H9 (cell line): Measurements from ENCODE around the gene EEF2KMT. TPM values are rescaled to one million over a fixed set of nuclear protein-coding genes. Genes with fewer than 3 reads are reported as not detected.

Experiments used
- DNase-seq: peaks from one replicate; pipeline ENCODE4 v3.0.0-alpha.2; 2017
- H2AFZ ChIP-seq: one replicate; pipeline ENCODE4 v1.6.1; 2013; ENCODE audit warnings: mild to moderate bottlenecking, low read length, control low read depth, moderate library complexity
- H2AK5ac ChIP-seq: 2 replicates; pipeline ENCODE4 v1.6.1; 2013; ENCODE audit warnings: low read length, control low read depth, mixed read lengths; ENCODE audit not compliant: insufficient read length
- H2BK120ac ChIP-seq: one replicate; pipeline ENCODE4 v1.6.1; 2013; ENCODE audit warnings: low read depth, mild to moderate bottlenecking, low read length, control low read depth, inconsistent platforms; ENCODE audit not compliant: poor library complexity, severe bottlenecking
- H2BK12ac ChIP-seq: 2 replicates; pipeline ENCODE4 v1.6.1; 2013; ENCODE audit warnings: low read length, control low read depth, mixed read lengths, low read depth; ENCODE audit not compliant: insufficient read length
- H2BK15ac ChIP-seq: 2 replicates; pipeline ENCODE4 v1.6.1; 2013; ENCODE audit warnings: low read depth, low read length, control low read depth
- H2BK20ac ChIP-seq: one replicate; pipeline ENCODE4 v1.6.1; 2013; ENCODE audit warnings: low read depth, mild to moderate bottlenecking, low read length, control low read depth, inconsistent platforms; ENCODE audit not compliant: poor library complexity, severe bottlenecking
- H2BK5ac ChIP-seq: 2 replicates; pipeline ENCODE4 v1.6.1; 2013; ENCODE audit warnings: low read length, control low read depth, mixed read lengths; ENCODE audit not compliant: insufficient read length
- H3K14ac ChIP-seq: 2 replicates; pipeline ENCODE4 v1.6.1; 2013; ENCODE audit warnings: low read length, control low read depth; ENCODE audit not compliant: insufficient read depth
- H3K18ac ChIP-seq: 2 replicates; pipeline ENCODE4 v1.6.1; 2013; ENCODE audit warnings: low read depth, mild to moderate bottlenecking, mixed read lengths, low read length, control low read depth; ENCODE audit not compliant: insufficient read length
- H3K23ac ChIP-seq: 2 replicates; pipeline ENCODE4 v1.6.1; 2013; ENCODE audit warnings: low read length, control low read depth, mixed read lengths, low read depth; ENCODE audit not compliant: insufficient read length
- H3K23me2 ChIP-seq: 2 replicates; pipeline ENCODE4 v1.6.1; 2013; ENCODE audit warnings: low read depth, mild to moderate bottlenecking, mixed read lengths, low read length, control low read depth; ENCODE audit not compliant: insufficient read length, poor library complexity, severe bottlenecking
- H3K27ac ChIP-seq: 2 replicates; pipeline ENCODE4 v1.5.1; 2013; ENCODE audit warnings: low read length, control low read depth, mixed read lengths, low read depth; ENCODE audit not compliant: insufficient read length
- H3K27me3 ChIP-seq: 2 replicates; pipeline ENCODE4 v1.6.1; 2013; ENCODE audit warnings: low read length, control low read depth, inconsistent platforms; ENCODE audit not compliant: insufficient read depth
- H3K4ac ChIP-seq: 2 replicates; pipeline ENCODE4 v1.6.1; 2013; ENCODE audit warnings: low read depth, mild to moderate bottlenecking, control low read depth, inconsistent platforms, low read length, moderate library complexity
- H3K4me1 ChIP-seq: 2 replicates; pipeline ENCODE4 v1.6.1; 2013; ENCODE audit warnings: low read length, control low read depth, inconsistent platforms; ENCODE audit not compliant: insufficient read depth
- H3K4me2 ChIP-seq: 2 replicates; pipeline ENCODE4 v1.6.1; 2013; ENCODE audit warnings: low read length, control low read depth, mixed read lengths; ENCODE audit not compliant: insufficient read length, insufficient read depth
- H3K56ac ChIP-seq: 2 replicates; pipeline ENCODE4 v1.6.1; 2013; ENCODE audit warnings: low read depth, mild to moderate bottlenecking, mixed read lengths, low read length, control low read depth; ENCODE audit not compliant: insufficient read length
- H3K79me1 ChIP-seq: 2 replicates; pipeline ENCODE4 v1.6.1; 2013; ENCODE audit warnings: low read depth, mild to moderate bottlenecking, moderate library complexity, low read length, control low read depth, inconsistent platforms; ENCODE audit not compliant: insufficient read depth, poor library complexity, severe bottlenecking
- H3K79me2 ChIP-seq: 2 replicates; pipeline ENCODE4 v1.6.1; 2013; ENCODE audit warnings: low read length, control low read depth, inconsistent platforms; ENCODE audit not compliant: insufficient read depth
- H3K9ac ChIP-seq: 2 replicates; pipeline ENCODE4 v1.6.1; 2013; ENCODE audit warnings: low read length, control low read depth, mixed read lengths; ENCODE audit not compliant: insufficient read length; ENCODE audit errors: extremely low read depth
- H3K9me3 ChIP-seq: one replicate; pipeline ENCODE4 v1.6.1; 2013; ENCODE audit warnings: low read depth, low read length, inconsistent platforms; ENCODE audit not compliant: control insufficient read depth
- H3T11ph ChIP-seq: one replicate; pipeline ENCODE4 v1.6.1; 2013; ENCODE audit warnings: mild to moderate bottlenecking, low read length, control low read depth, inconsistent platforms
- H4K20me1 ChIP-seq: one replicate; pipeline ENCODE4 v1.6.1; 2013; ENCODE audit not compliant: control insufficient read depth, insufficient read length, insufficient read depth
- H4K5ac ChIP-seq: 2 replicates; pipeline ENCODE4 v1.6.1; 2013; ENCODE audit warnings: low read depth, mild to moderate bottlenecking, mixed read lengths, low read length, control low read depth; ENCODE audit not compliant: insufficient read length
- H4K8ac ChIP-seq: replicated peaks from 2 replicates; pipeline ENCODE4 v1.6.1; 2013; ENCODE audit warnings: low read length, control low read depth, mixed read lengths, low read depth; ENCODE audit not compliant: insufficient read length
- H4K91ac ChIP-seq: 2 replicates; pipeline ENCODE4 v1.6.1; 2013; ENCODE audit warnings: low read depth, mild to moderate bottlenecking, moderate library complexity, mixed read lengths, low read length, control low read depth; ENCODE audit not compliant: insufficient read length
- H3K27ac Mint-ChIP-seq, 3 experiments: 2 replicates in 2 of 3; 3 replicates in 1 of 3; pipeline ENCODE4 v1.8.0; 2020 to 2021; ENCODE audit warnings: mixed read lengths in 3 of 3, mild to moderate bottlenecking in 1 of 3, moderate library complexity in 1 of 3
- H3K27me3 Mint-ChIP-seq: 2 replicates; pipeline ENCODE4 v1.8.0; 2021; ENCODE audit warnings: low read depth, mild to moderate bottlenecking, moderate library complexity, mixed read lengths
- H3K36me3 Mint-ChIP-seq, 3 experiments: 2 replicates in 2 of 3; 3 replicates in 1 of 3; pipeline ENCODE4 v1.8.0; 2020 to 2021; ENCODE audit warnings: low read depth in 3 of 3, mixed read lengths in 3 of 3; ENCODE audit not compliant: insufficient read depth in 1 of 3
- H3K4me1 Mint-ChIP-seq, 2 experiments: 2 replicates each; pipeline ENCODE4 v1.8.0; 2020; ENCODE audit warnings: mixed read lengths in 2 of 2
- H3K4me3 Mint-ChIP-seq, 2 experiments: 2 replicates in 1 of 2; 3 replicates in 1 of 2; pipeline ENCODE4 v1.8.0; 2020 to 2021; ENCODE audit warnings: mild to moderate bottlenecking in 2 of 2, mixed read lengths in 2 of 2, moderate library complexity in 1 of 2
- H3K9me3 Mint-ChIP-seq, 2 experiments: 2 replicates in 1 of 2; 3 replicates in 1 of 2; pipeline ENCODE4 v1.8.0; 2020; ENCODE audit warnings: mild to moderate bottlenecking in 2 of 2, mixed read lengths in 2 of 2, moderate library complexity in 1 of 2
- WGBS: extraction: QIAGEN DNeasy Blood & Tissue Kit; methylation state at CpG from one replicate; pipeline ENCODE4 v1.1.7; 2013; ENCODE audit warnings: missing lambda C conversion rate, low lambda C conversion rate, mixed read lengths; ENCODE audit not compliant: insufficient read length; ENCODE audit errors: extremely low coverage; 5-methylcytosine and 5-hydroxymethylcytosine counted together
- total RNA-seq: library from RNA; stranded (reverse); gene quantifications from 2 replicates; pipeline ENCODE4 v1.2.1, GENCODE V29; 2021
- TF ChIP-seq, protein P1 (sequence below): fragments of 200-600 bp; sonication (generic); conservative IDR thresholded peaks from 3 replicates; pipeline ENCODE4 v1.8.0; 2021; ENCODE audit warnings: antibody characterized with exemption, mild to moderate bottlenecking

Gene EEF2KMT
- total RNA-seq, 1 experiment from 2014 or later, result 16.4 TPM

DNA sequence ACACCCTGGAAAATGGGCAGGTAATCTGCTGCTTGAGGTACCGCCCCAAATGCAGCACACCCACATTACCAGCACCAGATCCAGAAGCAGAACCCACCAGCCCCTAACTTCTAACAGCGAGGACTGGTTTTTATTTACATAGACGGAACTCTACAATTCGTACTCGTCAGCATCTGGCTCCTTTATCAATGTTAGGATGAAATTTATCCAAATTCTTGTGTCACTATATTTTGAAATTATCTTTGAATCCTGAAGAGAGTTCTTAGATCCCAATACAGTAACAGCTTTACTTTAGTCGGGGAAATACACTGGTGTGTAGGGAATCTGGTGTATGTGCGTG, 26.3 kb downstream of the EEF2KMT start:
- Histone ChIP-seq H4K91ac (no peak overlapping the region), H3K9me3 (no peaks in the 10 kb centered on the region), H3K18ac (no peak overlapping the region), H3K4ac (no peak overlapping the region), H3K4me1 (no peaks in the 10 kb centered on the region), H4K5ac (no peak overlapping the region), H3T11ph (no peak overlapping the region), H3K14ac (no peak overlapping the region), H3K27ac (no peak overlapping the region), H2BK15ac (no peak overlapping the region), H2BK120ac (no peak overlapping the region), H2AFZ (no peak overlapping the region), H2AK5ac (no peak overlapping the region), H3K23ac (no peak overlapping the region), H2BK5ac (no peak overlapping the region), H3K9ac (no peak overlapping the region), H3K23me2 (peaks cover 7% of the 10 kb centered on the region), H3K27me3 (no peaks in the 10 kb centered on the region), H3K56ac (no peak overlapping the region), H3K79me1 (peaks cover 4% of the 10 kb centered on the region), H3K79me2 (peaks cover 5% of the 10 kb centered on the region; the same call in 1 of the 2 replicates), H3K4me2 (no peak overlapping the region), H2BK20ac (no peak overlapping the region), H2BK12ac (no peak overlapping the region), H4K8ac (no peak overlapping the region), H4K20me1 (no peaks in the 10 kb centered on the region)
- TF ChIP-seq, protein P1, sequence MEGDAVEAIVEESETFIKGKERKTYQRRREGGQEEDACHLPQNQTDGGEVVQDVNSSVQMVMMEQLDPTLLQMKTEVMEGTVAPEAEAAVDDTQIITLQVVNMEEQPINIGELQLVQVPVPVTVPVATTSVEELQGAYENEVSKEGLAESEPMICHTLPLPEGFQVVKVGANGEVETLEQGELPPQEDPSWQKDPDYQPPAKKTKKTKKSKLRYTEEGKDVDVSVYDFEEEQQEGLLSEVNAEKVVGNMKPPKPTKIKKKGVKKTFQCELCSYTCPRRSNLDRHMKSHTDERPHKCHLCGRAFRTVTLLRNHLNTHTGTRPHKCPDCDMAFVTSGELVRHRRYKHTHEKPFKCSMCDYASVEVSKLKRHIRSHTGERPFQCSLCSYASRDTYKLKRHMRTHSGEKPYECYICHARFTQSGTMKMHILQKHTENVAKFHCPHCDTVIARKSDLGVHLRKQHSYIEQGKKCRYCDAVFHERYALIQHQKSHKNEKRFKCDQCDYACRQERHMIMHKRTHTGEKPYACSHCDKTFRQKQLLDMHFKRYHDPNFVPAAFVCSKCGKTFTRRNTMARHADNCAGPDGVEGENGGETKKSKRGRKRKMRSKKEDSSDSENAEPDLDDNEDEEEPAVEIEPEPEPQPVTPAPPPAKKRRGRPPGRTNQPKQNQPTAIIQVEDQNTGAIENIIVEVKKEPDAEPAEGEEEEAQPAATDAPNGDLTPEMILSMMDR, result no peak
- peaks cover 17 to 20% of the 10 kb centered on the region in 2 experiments for H3K4me1 Mint-ChIP-seq
- no CpG with 5 or more reads among the region's 7 CpGs for WGBS
- no peaks in the 10 kb centered on the region; a peak in 2 of 5 replicates for H3K9me3 Mint-ChIP-seq
- H3K4me3 Mint-ChIP-seq, result peak overlapping the region; percentile 92 to 96
- no peak for DNase-seq
- peaks cover 11 to 22% (median 20%) of the 10 kb centered on the region in 3 experiments; a peak in 6 of 7 replicates for H3K36me3 Mint-ChIP-seq
- peak overlapping the region in 1 of 3 experiments; percentile 99; a peak in 1 of 7 replicates for H3K27ac Mint-ChIP-seq
- no peaks in the 10 kb centered on the region; the same call in 1 of the 2 replicates for H3K27me3 Mint-ChIP-seq
